Measurements from ENCODE around the gene TVP23A.
"Not testable (repeated sequence)": the region's sequence is repeated elsewhere in the genome, so short reads cannot be mapped to it uniquely, and the experiment has no call there.

TVP23A gene

DNA sequence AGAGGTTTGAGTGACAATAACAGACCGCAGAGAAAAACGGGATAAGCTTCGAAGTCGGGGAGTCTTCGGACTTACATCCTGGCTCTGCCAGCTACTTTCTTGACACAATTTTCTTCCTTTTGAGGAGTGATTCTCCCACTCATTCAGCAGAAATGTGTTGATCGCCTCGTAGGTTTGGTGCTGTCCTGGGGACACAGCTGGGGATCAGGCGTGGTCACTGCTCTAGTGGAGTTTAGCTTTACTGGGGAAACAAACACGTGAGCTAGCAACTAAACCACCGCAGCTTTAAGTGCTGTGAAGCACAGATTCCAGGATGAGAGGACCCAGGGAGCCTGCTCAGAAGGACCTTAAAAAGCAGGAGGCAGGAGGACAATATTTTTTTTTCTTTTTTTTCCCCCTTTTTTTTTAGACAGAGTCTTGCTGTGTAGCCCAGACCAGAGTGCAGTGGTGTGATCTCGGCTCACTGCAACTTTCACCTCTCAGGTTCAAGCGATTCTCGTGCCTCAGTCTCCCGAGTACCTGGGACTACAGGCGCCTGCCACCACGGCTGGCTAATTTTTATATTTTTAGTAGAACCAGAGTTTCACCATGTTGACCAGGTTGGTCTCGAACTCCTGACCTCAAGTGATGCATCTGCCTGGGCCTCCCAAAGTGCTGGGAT lies 74.1 kb downstream of the TVP23A start:
- no peak for DNase-seq

DNA sequence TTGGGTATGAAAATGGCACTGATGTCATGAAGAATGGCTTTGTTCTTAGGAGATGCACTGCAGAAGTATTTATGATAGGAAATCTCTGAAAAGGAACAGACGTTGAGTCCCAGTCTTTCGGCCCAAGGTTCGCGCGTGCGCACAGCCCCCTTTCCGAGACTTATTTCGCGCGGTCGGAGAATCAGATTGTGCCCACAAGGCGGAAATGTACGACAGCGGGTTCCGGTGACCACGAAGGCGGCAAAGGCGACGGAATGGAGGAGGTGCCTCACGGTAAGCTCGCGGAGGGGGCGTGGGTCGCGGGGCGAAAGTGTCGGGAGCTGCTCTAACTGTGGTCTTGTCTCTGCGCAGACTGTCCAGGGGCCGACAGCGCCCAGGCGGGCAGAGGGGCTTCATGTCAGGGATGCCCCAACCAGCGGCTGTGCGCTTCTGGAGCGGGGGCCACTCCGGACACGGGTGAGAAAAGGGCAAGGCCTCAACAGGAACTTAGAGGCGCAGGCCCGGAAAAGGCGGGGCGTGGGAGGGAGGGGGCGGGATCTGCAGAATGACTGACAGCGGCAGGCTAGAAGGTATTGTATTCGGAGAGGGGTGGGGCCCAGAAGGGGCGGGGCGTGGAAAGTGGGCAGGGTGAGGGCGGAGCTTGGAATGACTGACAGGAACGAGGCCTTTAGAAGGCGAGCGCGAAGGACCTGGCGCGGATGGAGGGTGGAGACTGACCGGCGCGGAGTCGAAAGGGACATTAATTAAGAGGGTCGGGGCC lies 74.8 kb downstream of the TVP23A start, which contains the start of gene NUBP1:
NUBP1 (plus strand) TSS at position 233 of the 760 bp plus-strand sequence; CDS start at position 255, 22 bp downstream.
- peak; percentile 99 for DNase-seq

DNA sequence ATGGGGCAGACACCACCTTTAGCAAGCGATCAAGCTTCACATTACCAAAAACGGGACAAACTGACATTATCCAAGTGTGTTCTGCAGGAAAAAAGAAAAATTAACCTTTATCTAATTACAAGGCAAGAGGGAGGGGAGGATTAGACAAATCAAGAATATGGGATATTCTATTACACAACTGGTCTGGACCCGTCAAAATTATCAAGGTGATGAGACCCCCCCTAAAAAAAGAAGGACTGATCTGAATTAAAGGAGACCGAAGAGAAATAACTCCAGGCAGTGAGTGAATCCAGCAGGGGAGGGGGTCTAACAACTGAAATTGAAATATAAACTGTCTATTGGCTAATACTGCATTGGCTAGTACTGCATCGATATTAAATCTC lies 75.4 kb downstream of the TVP23A start:
- no peak for DNase-seq

DNA sequence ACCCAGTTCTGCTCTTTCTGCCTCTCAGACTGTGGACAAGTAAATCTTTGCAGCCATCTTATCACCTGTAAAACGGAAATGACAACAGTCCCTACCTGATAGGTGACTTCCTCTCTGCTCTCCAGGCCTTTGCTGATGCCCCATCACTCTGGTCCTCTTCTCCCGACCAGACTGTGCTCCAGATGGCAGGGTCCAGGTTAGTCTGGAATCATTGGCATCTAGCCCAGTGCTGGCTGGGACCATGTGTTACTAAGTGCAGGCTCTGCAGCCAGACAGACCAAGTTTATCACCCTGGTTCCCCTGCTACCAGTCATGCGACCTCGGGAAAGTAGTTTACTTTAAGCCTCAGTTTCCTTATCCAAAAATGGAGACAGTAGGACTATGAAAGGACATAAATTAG lies 76.8 kb downstream of the TVP23A start:
- no peak for DNase-seq

DNA sequence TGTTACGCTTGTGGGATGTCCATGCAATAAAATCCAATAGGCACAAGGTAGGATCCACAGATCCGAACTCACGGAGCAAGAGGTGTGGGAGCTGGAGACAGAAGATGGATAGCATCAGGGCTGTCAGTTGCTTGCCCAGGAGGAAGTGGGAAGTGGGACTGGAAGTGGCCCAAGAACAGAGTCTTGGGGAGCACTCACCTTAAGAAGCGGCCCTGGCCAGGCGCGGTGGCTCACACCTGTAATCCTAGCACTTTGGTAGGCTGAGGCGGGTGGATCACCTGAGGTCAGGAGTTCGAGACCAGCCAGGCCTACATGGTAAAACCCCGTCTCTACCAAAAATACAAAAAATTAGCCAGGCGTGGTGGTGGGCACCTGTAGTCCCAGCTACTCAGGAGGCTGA lies 77.3 kb downstream of the TVP23A start:
- DNase-seq = not testable (repeated sequence)

DNA sequence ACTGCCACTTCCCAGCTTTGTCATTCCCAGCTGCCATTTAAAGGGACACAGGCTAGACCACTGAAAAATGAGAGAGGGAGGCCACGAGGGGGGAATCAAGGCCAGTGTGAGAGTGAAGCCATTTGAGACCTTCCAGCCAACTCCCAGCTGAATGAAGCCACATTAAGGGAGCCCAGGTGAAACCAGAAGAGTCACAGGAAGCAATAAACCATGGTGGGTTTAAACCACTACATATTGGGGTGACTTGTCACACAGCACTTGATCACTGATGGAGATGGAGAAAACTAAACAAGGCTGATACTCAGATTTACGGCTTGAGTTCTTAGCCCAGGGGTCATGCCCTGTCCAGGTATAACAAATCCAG lies 77.8 kb downstream of the TVP23A start:
- no peak for DNase-seq

DNA sequence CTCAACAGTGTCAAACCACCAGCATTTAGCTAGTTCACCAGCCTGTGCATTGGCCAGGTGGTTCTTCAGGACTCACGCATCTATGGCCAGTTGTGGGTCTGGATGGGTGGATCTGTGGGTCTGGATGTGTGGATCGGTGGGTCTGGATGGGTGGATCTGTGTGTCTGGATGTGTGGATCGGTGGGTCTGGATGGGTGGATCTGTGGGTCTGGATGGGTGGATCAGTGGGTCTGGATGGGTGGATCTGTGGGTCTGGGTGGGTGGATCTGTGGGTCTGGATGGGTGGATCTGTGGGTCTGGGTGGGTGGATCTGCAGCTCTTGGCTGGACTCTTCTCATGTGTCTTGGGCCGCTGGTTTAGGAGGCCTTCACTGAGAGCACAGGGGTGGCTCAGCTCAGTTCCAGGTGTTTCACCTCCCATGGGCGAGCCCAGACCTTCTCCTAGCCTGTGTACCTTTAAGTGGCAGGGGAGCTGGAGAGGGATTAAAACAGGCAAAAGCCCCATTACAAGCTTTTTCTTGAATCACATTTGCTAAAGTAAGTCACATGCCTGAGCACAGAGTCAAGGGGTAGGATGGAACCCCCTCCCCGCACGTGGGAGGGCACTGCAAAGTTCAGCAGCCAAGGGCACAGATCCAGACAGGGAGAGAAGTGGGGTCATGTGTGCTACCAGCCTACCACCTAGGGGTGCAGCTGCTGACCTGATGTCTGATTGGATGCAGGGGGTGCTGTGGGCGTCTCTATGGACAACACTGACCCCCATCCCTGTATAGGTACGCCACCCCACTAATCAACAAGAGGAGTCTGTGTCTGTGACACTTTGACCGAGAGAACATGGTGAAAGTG lies 78.4 kb downstream of the TVP23A start:
- no peak for DNase-seq

DNA sequence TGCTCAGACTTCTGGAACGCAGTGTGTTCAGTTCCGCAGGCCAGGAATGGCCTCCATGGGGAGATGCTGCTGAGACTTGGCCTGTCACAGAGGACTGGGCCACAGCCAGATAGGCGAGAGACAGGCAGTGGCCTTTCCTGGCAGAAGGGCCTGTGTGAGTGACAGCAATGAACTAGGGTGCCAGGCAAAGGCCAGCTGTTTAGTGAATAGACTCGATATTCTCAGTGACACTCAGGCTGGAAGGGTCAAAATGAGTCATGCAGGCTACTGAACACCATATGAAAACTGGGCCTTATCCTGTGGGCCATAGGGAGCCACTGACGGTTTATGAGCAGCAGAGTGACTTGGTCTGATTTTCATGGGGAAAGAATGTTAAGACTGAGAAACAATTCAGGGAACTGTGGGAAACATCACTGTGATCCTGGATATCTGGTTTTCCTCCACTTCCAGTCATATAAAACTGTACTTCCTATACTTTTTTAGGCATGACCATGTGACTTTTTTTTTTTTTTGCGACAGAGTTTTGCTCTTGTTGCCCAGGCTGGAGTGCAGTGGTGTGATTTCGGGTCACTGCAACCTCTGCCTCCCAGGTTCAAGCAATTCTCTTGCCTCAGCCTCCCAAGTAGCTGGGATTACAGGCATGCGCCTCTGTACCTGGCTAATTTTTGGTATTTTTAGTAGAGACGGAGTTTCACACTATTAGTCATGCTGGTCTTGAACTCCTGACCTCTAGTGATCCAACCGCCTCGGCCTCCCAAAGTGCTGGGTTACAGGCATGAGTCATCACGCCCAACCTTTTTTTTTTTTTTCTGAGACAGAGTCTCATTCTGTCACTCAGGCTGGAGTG lies 80.1 kb downstream of the TVP23A start:
- DNase-seq = peak; percentile 60

DNA sequence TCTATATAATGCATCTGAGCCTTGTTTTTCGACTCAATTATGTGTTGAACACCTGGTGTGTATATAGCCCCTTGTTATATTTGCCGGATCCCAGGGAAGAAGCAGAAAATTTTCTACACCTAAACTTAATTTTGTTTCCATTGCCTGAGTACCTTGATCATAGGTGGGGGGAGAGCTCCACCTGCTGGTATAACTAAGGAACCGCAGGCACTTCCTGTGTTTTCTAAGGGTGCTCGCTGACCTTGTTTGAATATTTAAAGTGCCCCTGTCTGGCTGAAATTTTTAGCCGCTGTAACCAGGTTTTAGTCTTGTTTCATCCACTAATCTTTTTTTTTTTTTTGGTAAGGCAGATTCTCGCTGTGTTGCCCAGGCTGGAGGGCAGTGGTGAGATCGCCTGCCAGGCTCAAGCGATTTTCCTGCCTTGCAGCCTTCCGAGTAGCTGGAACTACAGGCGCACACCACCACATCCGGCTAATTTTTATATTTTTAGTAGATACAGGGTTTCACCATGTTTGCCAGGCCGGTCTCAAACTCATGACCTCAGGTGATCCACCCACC lies 81.4 kb downstream of the TVP23A start:
- DNase-seq = peak; percentile 81

DNA sequence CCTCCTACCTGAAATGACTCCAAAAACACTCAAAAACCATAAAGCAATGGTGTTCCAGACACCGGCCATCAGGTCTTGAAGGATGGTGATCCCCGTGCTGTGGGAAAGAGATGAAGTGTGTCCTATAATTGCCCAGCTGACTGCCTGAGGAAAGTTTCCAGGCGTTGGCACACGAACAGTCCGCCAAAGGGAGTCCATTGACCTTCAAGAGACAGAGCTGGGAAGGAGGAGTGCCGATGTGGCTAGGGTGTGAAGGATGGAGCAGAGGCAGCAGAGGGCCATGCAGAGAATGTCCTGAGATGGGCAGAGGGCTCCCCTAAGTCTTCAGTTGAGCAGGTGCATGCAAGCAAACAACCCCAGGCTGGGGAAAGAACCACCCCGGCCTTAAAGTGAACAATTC lies 86.8 kb downstream of the TVP23A start:
- DNase-seq = no peak

DNA sequence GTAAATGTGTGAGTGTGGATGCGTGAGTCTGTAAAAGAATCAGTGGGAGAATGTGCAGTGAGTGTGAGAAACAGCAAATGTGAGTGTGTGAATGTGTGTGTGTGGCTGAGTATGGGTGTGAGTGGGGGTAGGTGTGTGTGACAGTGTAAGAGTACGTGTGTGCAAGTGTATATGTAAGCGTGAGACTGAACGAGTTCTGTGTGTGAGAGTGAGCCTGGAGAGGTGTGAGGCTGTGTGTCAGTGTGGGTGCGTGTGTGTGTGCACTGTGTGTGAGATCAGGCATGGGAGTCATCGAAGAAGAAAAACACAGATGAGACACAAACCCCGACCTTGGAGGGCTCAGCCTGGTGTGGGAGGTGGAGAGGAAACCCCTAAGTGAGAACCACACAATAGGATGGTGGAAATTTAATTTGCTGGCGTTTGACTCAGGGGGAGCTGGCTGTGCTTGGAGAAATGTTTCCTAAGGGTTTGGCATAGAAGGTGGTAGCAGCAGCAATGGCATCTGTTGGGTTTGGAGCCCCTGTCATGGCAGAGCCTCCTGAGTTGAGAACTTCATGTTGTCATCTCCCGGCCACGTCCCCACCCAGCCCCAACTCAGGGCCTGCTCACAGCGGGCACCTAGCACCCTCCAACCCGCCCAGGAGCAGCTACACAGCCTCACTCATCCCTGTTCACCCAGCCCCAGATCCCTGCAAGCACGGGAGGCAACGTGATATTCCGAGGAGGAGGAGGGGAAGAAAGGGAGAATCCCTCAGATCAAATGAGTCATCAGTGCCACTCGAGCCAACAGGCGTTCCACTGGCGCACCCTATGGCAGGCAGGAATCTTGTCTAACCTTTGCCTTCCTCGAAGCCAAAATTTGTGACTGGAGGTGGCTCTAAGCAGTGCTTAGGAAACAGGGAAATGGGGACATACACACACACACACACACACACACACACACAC lies 89.2 kb downstream of the TVP23A start:
- DNase-seq = no peak

DNA sequence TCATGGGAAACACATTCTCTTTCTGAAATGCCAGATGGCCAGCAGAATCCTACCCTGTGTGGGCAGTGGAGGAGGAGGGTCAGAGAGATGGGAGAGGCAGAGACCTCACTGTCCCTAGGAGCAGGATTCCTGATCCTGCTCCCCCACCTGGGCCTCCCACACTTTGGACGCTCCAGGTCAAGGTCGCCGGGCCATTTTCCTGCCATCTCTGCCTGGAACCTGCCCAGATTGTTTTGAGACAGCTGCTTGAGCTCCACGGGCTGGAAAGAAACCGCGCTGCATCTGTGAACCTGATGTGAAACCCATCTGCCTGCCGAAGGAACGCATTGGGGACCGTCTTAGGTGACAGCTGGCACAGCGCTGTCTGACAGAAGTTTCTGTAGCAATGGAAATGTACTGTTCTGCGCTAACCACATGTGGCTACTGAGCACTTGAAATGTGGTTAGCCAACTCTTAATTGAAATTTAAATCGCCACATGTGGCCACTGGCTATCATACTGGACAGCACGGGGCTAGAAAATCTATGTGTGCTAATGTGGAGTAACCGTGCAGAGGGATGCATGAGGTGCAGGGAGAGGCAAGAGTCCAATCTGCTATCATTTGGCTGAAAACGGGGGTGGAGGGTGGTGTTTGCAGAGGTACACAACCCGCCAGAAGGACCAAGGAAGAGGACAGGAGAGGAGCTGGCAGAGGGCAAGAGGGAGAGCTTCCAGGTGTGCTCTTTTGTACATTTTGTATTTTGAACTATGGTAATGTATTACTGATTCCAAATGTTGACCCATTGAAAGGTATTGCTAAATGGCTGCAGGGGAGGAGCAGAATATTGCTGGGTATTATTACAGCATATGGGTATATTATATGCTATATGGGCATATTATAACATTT lies 90.3 kb downstream of the TVP23A start:
- no peak for DNase-seq

Measured in CD4-positive, alpha-beta T cell treated with Interleukin-4 for 4 hours (primary cell).